ENCODE results near the gene GTF2B. TPM values are rescaled to one million over a fixed set of nuclear protein-coding genes. Genes with fewer than 3 reads are reported as not detected.
"Not testable (repeated sequence)": the region's sequence is repeated elsewhere in the genome, so short reads cannot be mapped to it uniquely, and the experiment has no call there.

The GTF2B gene
- total RNA-seq, 2 experiments from 2014 or later, result 41.9 to 47.1 TPM

- no peak for DNase-seq
- H3K9me3 Mint-ChIP-seq, result peaks cover 3% of the 10 kb centered on the region
- POLR2A ChIA-PET, result no interaction called here
- peaks cover 9% of the 10 kb centered on the region for H3K36me3 Mint-ChIP-seq (ENCODE audit: low read depth)
- H3K4me3 Mint-ChIP-seq, result no peak overlapping the region
- peaks cover 5% of the 10 kb centered on the region for H3K27me3 Mint-ChIP-seq
- peak overlapping the region; percentile 2 for H3K27ac Mint-ChIP-seq
- H3K4me1 Mint-ChIP-seq, result peaks cover 18% of the 10 kb centered on the region
- CTCF ChIA-PET, result no interaction called here
Observed at GRCh38 chr1:88910401-88910800, 19.0 kb upstream of the GTF2B start.

- H3K27ac Mint-ChIP-seq, result no peak overlapping the region
- no peaks in the 10 kb centered on the region for H3K27me3 Mint-ChIP-seq
- POLR2A ChIA-PET, result no interaction called here
- no peak for DNase-seq
- H3K9me3 Mint-ChIP-seq, result no peaks in the 10 kb centered on the region
- CTCF ChIA-PET, result no interaction called here
- no peak overlapping the region for H3K4me3 Mint-ChIP-seq
- H3K36me3 Mint-ChIP-seq (ENCODE audit: low read depth), result no peaks in the 10 kb centered on the region
- no peaks in the 10 kb centered on the region for H3K4me1 Mint-ChIP-seq
Observed at GRCh38 chr1:88900883-88901282, 9.5 kb upstream of the GTF2B start.

GRCh38 chr1:88897070-88897730 lies 5.8 kb upstream of the GTF2B start:
- Mint-ChIP-seq H3K27me3 (no peaks in the 10 kb centered on the region), H3K4me1 (peaks cover 8% of the 10 kb centered on the region), H3K36me3 (ENCODE audit: low read depth) (peaks cover 2% of the 10 kb centered on the region), H3K9me3 (peaks cover 1% of the 10 kb centered on the region), H3K4me3 (no peak overlapping the region), H3K27ac (no peak overlapping the region)
- CTCF ChIA-PET, result no interaction called here
- DNase-seq, result no peak
- POLR2A ChIA-PET, result interaction anchor here (0.9 kb wide), 1 partner anchor 172 kb away, joined by 3 read pairs; no protein-coding TSS in a partner anchor

GRCh38 chr1:88892357-88892877 lies 1.1 kb upstream of the GTF2B start:
- Mint-ChIP-seq H3K36me3 (ENCODE audit: low read depth) (peaks cover 24% of the 10 kb centered on the region), H3K4me1 (peaks cover 44% of the 10 kb centered on the region), H3K27ac (peak overlapping the region; percentile 93), H3K27me3 (no peaks in the 10 kb centered on the region), H3K9me3 (peaks cover 2% of the 10 kb centered on the region), H3K4me3 (peak overlapping the region; percentile 92)
- CTCF ChIA-PET, result no interaction called here
- POLR2A ChIA-PET, result interaction anchor here (0.9 to 4.7 kb wide), 7 partner anchors 11 to 359 kb away, joined by 3 to 39 read pairs (median 7); partner anchors contain the start of genes GBP4 and PKN2
- DNase-seq, result peak; percentile 28

- CTCF ChIA-PET, result interaction anchor here (1.9 kb wide), 1 partner anchor 14 kb away, joined by 15 read pairs; no protein-coding TSS in a partner anchor
- POLR2A ChIA-PET, result interaction anchor here (0.9 to 4.7 kb wide), 15 partner anchors 8 to 359 kb away, joined by 3 to 39 read pairs (median 5); partner anchors contain the start of genes GBP4 and PKN2
- DNase-seq, result no peak
- Mint-ChIP-seq H3K27me3 (no peaks in the 10 kb centered on the region), H3K27ac (peak overlapping the region; percentile 93), H3K36me3 (ENCODE audit: low read depth) (peaks cover 28% of the 10 kb centered on the region), H3K4me3 (peak overlapping the region; percentile 92), H3K4me1 (peaks cover 46% of the 10 kb centered on the region), H3K9me3 (peaks cover 2% of the 10 kb centered on the region)
Observed at GRCh38 chr1:88891951-88892340, 579 bp upstream of the GTF2B start.

- POLR2A ChIA-PET, result interaction anchor here (0.5 to 4.7 kb wide), 22 partner anchors 9 to 744 kb away, joined by 3 to 39 read pairs (median 4); partner anchors contain the start of gene PKN2
- H3K4me1 Mint-ChIP-seq, result peaks cover 46% of the 10 kb centered on the region
- H3K27me3 Mint-ChIP-seq, result no peaks in the 10 kb centered on the region
- H3K9me3 Mint-ChIP-seq, result peaks cover 2% of the 10 kb centered on the region
- CTCF ChIA-PET, result interaction anchor here (1.0 to 1.9 kb wide), 3 partner anchors 13 to 207 kb away, joined by 3 to 15 read pairs (median 5); partner anchors contain the start of gene PKN2
- DNase-seq, result peak; percentile 47
- H3K36me3 Mint-ChIP-seq (ENCODE audit: low read depth), result peaks cover 33% of the 10 kb centered on the region
- H3K27ac Mint-ChIP-seq, result peak overlapping the region; percentile 93
- H3K4me3 Mint-ChIP-seq, result peak overlapping the region; percentile 92
Observed at GRCh38 chr1:88890791-88891317, 513 bp downstream of the GTF2B start.

- ChIA-PET POLR2A (interaction anchor here (0.5 to 4.7 kb wide), 14 partner anchors 8 to 737 kb away, joined by 3 to 39 read pairs (median 5); partner anchors contain the start of gene PKN2), CTCF (interaction anchor here (1.0 to 1.9 kb wide), 3 partner anchors 13 to 206 kb away, joined by 3 to 15 read pairs (median 5); partner anchors contain the start of gene PKN2)
- peaks cover 46% of the 10 kb centered on the region for H3K4me1 Mint-ChIP-seq
- no peaks in the 10 kb centered on the region for H3K27me3 Mint-ChIP-seq
- no peak for DNase-seq
- H3K27ac Mint-ChIP-seq, result peak overlapping the region; percentile 93
- peaks cover 2% of the 10 kb centered on the region for H3K9me3 Mint-ChIP-seq
- H3K4me3 Mint-ChIP-seq, result peak overlapping the region; percentile 92
- H3K36me3 Mint-ChIP-seq (ENCODE audit: low read depth), result peaks cover 34% of the 10 kb centered on the region
Observed at GRCh38 chr1:88890131-88890530, 1.2 kb downstream of the GTF2B start.

- Mint-ChIP-seq H3K9me3 (peaks cover 2% of the 10 kb centered on the region), H3K27me3 (no peaks in the 10 kb centered on the region), H3K4me3 (peak overlapping the region; percentile 39), H3K27ac (peak overlapping the region; percentile 51), H3K4me1 (peaks cover 52% of the 10 kb centered on the region), H3K36me3 (ENCODE audit: low read depth) (peaks cover 45% of the 10 kb centered on the region)
- CTCF ChIA-PET, result interaction anchor here (1.1 to 2.6 kb wide), 2 partner anchors 8 to 11 kb away, joined by 3 to 28 read pairs; no protein-coding TSS in a partner anchor
- POLR2A ChIA-PET, result interaction anchor here (1.5 to 4.7 kb wide), 2 partner anchors 13 to 204 kb away, joined by 6 to 39 read pairs; partner anchors contain the start of gene PKN2
- no peak for DNase-seq
Observed at GRCh38 chr1:88888750-88889149, 2.6 kb downstream of the GTF2B start.

GRCh38 chr1:88885933-88886332 lies 5.4 kb downstream of the GTF2B start:
- CTCF ChIA-PET, result interaction anchor here (1.2 kb wide), 1 partner anchor 9 kb away, joined by 4 read pairs; no protein-coding TSS in a partner anchor

GRCh38 chr1:88883156-88883555 lies 8.2 kb downstream of the GTF2B start:
- Mint-ChIP-seq H3K9me3 (no peaks in the 10 kb centered on the region), H3K27ac (no peak overlapping the region), H3K4me3 (no peak overlapping the region), H3K36me3 (ENCODE audit: low read depth) (peaks cover 51% of the 10 kb centered on the region), H3K4me1 (peaks cover 36% of the 10 kb centered on the region), H3K27me3 (no peaks in the 10 kb centered on the region)
- no peak for DNase-seq
- ChIA-PET POLR2A (interaction anchor here (4.0 kb wide), 1 partner anchor 8 kb away, joined by 18 read pairs; the partner anchor contains the start of gene GTF2B), CTCF (interaction anchor here (0.7 kb wide), 1 partner anchor 28 kb away, joined by 4 read pairs; no protein-coding TSS in a partner anchor)

More at GRCh38 chr1:88885933-88886332, 5.4 kb downstream of the GTF2B start:
- POLR2A ChIA-PET, result no interaction called here
- Mint-ChIP-seq H3K27me3 (no peaks in the 10 kb centered on the region), H3K9me3 (no peaks in the 10 kb centered on the region), H3K27ac (no peak overlapping the region), H3K4me3 (no peak overlapping the region), H3K36me3 (ENCODE audit: low read depth) (peaks cover 56% of the 10 kb centered on the region), H3K4me1 (peaks cover 53% of the 10 kb centered on the region)
- no peak for DNase-seq

GRCh38 chr1:88880717-88881116 lies 10.7 kb downstream of the GTF2B start:
- not testable (repeated sequence) for H3K4me3 Mint-ChIP-seq, H3K27me3 Mint-ChIP-seq, DNase-seq, H3K27ac Mint-ChIP-seq, H3K9me3 Mint-ChIP-seq
- peaks cover 27% of the 10 kb centered on the region for H3K4me1 Mint-ChIP-seq
- H3K36me3 Mint-ChIP-seq (ENCODE audit: low read depth), result peaks cover 34% of the 10 kb centered on the region
- CTCF ChIA-PET, result interaction anchor here (0.7 to 1.7 kb wide), 4 partner anchors 8 to 195 kb away, joined by 3 to 4 read pairs (median 4); no protein-coding TSS in a partner anchor
- POLR2A ChIA-PET, result interaction anchor here (0.6 to 4.0 kb wide), 4 partner anchors 10 to 197 kb away, joined by 3 to 18 read pairs (median 3); partner anchors contain the start of genes GTF2B and PKN2

- no peak overlapping the region for H3K4me3 Mint-ChIP-seq
- CTCF ChIA-PET, result interaction anchor here (0.8 to 4.7 kb wide), 14 partner anchors 10 to 222 kb away, joined by 3 to 47 read pairs (median 4); partner anchors contain the start of gene GTF2B
- H3K4me1 Mint-ChIP-seq, result peaks cover 31% of the 10 kb centered on the region
- H3K27me3 Mint-ChIP-seq, result no peaks in the 10 kb centered on the region
- H3K9me3 Mint-ChIP-seq, result no peaks in the 10 kb centered on the region
- no peak for DNase-seq
- H3K36me3 Mint-ChIP-seq (ENCODE audit: low read depth), result peaks cover 32% of the 10 kb centered on the region
- POLR2A ChIA-PET, result interaction anchor here (1.1 kb wide), 1 partner anchor 13 kb away, joined by 5 read pairs; the partner anchor contains the start of gene GTF2B
- H3K27ac Mint-ChIP-seq, result no peak overlapping the region
Observed at GRCh38 chr1:88878731-88879130, 12.6 kb downstream of the GTF2B start.
